HG03097 (cell line): ENCODE data around the gene ZFPM1.

Experiments used
- ATAC-seq: cut with Tn5 transposase; IDR thresholded peaks from one replicate; pipeline ENCODE4 v1.9.1; 2021; ENCODE audit not compliant: unreplicated experiment, low FRiP score

The ZFPM1 gene

DNA sequence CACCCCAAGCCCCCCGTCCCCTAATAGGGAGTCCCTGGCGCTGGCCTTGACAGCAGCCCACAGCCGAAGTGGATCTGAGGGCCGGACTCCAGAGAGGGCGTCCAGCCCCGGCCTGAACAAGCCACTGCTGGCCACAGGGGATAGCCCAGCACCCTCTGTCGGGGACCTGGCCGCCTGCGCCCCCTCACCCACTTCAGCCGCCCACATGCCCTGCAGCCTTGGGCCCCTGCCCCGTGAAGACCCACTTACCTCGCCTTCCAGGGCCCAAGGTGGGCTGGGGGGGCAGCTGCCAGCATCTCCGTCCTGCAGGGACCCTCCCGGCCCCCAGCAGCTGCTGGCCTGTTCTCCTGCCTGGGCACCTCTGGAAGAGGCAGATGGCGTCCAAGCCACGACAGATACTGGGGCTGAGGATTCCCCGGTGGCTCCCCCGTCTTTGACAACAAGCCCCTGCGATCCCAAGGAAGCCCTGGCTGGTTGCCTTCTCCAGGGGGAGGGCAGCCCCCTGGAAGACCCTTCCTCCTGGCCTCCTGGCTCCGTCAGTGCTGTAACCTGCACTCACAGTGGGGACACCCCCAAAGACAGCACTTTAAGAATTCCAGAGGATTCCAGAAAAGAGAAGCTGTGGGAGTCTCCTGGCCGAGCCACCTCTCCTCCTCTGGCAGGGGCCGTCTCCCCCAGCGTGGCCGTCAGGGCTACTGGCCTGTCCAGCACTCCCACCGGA, 19.3 kb upstream of the ZFPM1 start:
- ATAC-seq, result no peak

DNA sequence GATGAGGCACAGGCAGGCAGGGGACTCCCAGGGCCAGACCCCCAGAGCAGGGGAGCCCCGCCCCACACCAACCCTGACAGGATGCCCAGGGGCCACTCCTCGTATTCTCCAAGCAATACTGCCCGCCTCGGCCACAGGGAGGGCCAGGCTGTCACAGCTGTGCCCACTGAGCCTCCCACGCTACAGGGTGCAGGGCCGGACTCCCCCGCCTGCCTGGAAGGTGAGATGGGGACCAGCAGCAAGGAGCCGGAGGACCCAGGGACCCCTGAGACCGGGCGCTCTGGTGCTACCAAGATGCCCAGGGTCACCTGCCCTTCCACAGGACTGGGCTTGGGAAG, 18.8 kb upstream of the ZFPM1 start:
- ATAC-seq, result no peak

DNA sequence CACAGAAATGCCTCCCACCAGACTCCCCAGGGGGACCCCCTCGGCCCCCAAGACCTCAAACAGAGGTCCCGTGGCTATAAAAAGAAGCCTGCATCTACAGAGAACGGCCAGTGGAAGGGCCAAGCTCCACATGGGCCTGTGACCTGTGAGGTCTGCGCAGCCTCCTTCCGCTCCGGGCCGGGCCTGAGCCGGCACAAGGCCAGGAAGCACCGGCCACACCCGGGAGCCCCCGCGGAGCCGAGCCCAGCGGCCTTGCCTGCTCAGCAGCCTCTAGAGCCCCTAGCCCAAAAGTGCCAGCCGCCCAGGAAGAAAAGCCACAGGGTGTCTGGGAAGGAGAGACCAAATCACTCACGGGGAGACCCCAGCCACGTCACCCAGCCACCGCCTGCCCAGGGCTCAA, 18.3 kb upstream of the ZFPM1 start:
- no peak for ATAC-seq

DNA sequence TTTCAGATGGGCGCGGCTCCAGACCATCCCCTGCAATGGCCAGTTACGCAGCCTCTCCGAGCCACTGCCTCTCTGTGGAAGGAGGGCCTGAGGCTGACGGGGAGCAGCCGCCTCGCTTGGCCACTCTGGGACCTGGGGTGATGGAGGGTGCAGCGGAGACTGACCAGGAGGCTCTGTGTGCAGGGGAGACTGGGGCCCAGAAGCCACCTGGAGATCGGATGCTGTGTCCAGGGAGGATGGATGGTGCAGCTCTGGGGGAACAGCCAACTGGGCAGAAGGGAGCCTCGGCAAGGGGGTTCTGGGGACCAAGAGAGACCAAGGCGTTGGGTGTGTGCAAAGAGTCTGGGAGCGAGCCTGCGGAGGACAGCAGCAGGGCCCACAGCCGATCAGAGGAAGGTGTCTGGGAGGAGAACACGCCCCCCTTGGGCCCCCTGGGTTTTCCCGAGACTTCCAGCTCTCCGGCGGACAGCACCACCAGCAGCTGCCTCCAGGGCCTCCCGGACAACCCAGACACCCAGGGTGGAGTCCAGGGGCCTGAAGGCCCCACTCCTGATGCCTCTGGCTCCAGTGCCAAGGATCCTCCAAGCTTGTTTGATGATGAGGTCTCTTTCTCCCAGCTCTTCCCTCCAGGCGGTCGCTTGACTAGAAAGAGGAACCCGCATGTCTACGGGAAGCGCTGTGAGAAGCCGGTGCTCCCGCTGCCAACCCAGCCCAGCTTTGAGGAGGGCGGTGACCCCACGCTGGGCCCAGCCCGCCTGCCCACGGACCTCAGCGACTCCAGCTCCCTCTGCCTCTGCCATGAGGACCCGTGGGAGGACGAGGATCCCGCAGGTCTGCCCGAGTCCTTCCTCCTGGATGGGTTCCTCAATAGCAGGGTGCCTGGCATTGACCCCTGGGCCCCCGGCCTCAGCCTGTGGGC, 17.4 kb upstream of the ZFPM1 start:
- ATAC-seq, result no peak

DNA sequence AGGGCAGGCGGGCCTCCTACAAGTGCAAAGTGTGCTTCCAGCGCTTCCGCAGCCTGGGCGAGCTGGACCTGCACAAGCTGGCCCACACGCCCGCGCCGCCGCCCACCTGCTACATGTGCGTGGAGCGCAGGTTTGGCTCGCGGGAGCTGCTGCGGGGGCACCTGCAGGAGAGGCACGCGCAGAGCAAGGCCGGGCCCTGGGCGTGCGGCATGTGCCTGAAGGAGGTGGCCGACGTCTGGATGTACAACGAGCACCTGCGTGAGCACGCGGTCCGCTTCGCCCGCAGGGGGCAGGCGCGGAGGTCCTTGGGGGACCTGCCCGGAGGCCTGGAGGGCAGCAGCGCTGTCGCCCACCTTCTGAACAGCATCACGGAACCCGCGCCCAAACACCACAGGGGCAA, 16.3 kb upstream of the ZFPM1 start:
- ATAC-seq, result no peak

DNA sequence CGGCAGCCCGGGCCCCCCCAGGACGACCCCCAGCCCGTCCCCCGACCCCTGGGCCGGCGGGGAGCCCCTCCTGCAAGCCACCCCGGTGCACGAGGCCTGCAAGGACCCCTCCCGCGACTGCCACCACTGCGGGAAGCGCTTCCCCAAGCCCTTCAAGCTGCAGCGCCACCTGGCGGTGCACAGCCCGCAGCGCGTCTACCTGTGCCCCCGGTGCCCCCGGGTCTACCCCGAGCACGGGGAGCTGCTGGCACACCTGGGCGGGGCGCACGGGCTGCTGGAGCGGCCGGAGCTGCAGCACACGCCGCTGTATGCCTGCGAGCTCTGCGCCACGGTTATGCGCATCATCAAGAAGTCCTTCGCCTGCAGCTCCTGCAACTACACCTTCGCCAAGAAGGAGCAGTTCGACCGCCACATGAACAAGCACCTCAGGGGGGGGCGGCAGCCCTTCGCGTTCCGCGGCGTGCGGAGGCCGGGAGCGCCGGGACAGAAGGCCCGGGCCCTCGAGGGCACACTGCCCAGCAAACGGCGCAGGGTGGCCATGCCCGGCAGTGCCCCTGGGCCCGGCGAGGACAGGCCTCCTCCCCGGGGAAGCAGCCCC, 15.6 kb upstream of the ZFPM1 start:
- ATAC-seq, result no peak

DNA sequence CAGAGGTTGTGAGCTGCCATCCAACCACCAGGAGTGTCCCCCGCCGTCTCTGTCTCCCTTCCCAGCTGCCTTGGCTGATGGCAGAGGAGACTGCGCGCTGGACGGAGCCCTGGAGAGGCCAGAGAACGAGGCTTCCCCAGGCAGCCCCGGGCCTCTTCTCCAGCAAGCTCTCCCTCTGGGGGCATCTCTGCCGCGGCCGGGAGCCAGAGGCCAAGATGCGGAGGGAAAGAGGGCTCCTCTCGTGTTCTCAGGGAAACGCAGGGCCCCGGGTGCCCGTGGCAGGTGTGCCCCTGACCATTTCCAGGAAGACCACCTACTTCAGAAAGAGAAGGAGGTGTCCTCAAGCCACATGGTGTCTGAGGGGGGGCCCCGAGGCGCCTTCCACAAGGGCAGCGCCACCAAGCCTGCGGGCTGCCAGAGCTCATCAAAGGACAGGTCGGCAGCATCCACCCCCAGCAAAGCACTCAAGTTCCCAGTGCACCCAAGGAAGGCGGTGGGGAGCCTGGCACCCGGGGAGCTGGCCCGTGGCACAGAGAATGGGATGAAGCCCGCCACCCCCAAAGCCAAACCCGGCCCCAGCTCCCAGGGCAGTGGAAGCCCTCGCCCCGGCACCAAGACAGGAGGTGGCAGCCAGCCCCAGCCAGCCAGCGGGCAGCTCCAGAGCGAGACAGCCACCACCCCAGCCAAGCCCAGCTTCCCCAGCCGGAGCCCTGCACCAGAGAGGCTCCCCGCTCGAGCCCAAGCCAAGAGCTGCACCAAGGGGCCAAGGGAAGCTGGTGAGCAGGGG, 14.8 kb upstream of the ZFPM1 start:
- ATAC-seq, result no peak

DNA sequence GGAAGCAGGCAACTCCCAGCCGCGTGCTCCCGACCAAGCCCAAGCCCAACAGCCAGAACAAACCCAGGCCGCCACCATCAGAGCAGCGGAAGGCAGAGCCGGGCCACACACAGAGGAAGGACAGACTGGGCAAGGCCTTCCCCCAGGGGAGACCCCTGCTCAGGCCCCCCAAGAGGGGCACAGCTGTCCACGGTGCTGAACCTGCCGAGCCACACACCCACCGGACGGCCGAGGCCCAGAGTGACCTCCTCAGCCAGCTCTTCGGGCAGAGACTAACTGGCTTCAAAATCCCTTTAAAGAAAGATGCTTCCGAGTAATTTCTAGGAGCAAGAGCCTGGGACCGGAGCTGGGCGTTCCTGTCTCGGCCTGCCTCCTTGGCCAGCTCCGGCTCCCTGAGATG, 14.1 kb upstream of the ZFPM1 start:
- no peak for ATAC-seq

DNA sequence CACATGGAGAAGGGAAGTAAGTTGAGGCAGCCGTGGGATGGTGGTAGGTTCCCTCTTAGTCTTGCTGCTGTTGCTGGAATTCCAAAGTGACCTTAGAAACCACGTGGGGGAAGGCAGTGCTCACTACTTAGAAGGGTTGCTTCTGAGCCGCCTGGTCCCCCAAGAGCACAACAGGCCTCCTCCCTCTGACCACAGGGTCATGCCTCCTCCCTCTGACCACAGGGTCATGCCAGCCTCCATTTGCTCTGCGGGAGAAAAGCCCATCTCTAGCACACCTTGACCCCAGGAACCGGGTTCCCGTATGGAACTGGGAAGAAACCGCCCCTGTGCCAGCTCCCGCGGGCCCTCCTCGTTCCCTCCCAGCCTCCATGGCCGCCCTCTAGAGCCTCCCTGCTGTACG, 13.4 kb upstream of the ZFPM1 start:
- no peak for ATAC-seq

DNA sequence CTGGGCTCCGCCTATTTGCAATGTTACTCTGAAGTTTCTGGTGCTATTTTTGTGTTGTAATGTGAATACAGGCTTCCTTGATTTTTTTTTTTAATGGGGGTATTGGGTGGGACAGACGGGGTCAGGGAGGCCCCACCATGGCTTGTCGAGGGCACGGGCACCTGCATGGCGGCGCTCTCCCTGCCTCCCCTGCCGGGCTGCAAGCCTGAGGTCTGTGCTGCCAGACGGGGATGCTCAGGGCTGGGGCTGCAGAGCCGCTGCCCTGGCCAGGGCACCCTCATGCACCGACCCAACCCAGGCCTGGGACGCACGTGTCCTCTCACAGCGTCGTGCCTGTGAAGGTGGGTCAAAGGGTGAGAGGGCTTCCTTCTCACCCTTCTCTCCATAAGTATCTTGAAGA, 13.0 kb upstream of the ZFPM1 start:
- ATAC-seq, result no peak

DNA sequence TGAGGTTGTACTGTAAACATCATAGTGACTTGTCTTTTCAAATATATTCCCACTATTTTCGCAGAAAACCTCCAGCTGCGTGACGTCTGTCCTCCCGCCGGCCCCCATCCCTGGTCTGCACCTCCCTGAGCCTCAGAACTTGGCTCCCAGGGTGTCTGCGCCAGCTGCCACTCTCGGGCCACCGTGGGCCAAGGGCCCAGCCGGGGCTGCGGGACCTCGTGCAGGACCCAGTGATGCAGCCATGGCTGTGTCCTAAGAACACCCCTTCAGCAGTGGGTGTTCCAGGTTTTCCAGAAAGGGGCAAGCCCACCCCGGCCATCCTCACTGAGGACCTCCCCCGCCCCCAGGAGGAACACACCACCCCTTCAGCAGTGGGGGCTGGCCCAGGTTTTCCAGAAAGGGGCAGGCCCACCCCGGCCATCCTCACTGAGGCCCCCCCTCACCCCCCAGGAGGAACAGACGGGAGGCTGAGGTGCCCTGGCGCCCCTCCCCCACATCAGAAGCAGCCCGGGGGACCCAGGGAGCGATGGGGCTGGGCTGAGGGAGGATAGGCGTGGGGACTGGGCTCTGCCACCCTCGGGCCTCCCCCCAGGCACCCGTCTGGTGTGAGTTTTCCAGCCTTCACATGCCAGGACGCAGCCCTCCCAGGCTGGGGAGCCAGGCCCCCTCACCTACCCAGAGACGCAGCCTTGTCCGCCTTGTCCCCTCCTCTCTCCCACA, 12.2 kb upstream of the ZFPM1 start:
- no peak for ATAC-seq

DNA sequence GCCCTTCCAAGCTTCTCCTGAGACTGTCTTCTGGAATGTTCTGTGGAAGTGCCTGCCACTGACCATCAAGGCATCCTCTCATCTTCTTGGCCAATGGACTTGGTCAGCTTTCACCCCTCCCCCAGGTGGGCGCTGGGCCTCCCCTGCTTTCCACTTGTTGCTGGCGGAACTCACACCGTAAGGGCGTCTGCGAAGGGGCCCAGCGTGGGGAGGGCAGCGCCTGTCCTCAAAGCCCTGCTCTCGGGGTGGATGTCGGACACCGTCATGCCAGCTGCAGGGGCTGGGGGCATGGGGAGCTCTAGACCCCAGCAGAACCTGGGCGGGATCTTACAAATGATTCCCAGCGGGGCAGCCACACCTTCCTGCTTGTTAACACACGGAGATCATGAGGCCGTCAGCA, 11.6 kb upstream of the ZFPM1 start:
- ATAC-seq, result no peak

DNA sequence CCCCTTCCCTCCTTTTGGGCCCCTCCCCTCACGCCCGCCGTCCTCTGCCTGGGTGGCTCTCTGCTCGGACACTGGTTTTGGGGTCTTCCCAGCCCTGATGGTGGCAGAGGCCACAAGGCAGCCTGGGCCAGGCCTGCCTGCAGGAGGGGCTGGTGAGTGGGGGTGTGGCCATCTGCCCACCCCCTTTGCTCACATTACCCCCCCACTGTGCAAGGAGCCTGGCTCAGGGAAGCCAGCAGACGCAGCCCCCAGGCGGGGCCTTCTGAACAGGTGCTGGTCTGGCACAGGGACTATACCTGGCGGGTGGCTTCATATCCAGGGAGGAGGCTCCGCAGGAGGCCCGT, 10.7 kb upstream of the ZFPM1 start:
- no peak for ATAC-seq

DNA sequence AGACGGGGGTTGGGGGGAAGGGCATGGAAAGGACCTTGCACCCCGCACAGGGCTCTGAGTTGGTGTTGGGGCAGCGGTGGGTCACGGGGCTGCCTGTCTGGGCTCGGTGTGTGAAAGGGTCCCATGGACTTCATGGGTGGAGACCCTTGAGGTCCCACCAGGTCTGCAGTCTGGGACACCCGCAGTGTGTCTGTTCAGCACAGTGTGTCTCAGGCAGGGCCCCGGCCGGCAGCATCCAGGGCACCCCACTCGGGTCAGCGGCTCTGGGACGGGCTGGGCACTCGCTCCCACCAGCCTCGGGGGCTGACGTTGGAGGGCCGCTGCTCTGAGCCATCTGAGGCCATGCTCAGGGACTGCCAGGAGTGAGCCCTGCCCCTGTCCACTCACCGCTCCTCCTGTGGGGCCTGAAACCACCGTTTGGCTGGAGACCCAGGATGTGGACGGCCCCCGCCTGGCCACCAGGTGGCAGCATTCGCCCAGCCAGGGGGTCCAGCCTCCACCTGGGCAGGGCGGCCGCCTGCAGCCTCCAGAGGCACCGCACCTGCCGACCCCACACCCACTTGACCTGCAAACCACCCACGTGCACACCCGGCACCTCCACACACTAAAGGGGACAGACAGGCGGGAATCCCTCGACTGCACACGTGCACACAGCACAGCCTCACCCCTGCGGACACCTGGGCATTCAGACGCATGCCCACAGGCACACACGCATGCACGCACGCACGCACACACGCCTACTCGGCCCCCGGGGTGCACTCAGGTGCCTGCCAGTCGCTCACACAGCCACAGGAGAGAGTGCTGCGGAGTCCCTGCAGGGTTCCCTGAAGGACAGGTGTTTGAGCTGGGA, 10.1 kb upstream of the ZFPM1 start:
- no peak for ATAC-seq

DNA sequence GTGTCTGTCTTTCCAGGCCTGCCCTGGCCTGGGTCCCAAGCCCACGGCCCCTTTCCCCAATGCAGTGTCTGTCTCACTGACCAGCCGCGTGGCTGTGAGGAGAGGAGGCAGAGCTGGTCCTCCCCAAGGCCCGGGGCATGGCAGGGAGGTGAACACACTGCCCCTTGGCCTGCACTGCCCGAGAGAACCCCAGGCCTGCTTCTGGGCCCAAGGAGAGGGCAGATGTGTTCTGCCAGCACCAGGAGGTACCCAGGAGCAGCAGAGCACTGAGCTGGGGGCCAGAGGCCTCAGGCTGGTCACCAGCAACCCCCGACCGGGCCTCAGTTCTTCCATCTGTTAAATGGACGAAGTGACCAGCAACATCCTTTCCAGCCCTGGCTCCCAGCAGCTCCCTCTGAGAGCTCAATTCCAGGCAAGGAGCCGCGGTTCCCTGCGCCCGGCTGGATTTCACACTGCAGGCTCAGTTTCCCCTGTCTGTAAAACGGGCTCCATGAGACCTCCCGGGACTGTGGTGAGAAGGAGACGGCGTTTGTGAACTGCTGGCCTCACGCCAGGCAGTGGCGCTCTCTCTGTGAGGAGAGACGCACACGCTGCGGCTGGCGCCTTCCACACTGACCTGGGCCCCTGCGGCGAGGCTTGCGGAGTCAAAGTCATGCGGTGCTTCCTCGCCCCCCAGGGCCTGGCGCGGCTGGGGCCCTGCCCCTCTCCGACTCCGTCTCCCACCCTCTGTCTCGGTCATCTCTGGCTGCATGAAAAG, 8.1 kb upstream of the ZFPM1 start:
- no peak for ATAC-seq

DNA sequence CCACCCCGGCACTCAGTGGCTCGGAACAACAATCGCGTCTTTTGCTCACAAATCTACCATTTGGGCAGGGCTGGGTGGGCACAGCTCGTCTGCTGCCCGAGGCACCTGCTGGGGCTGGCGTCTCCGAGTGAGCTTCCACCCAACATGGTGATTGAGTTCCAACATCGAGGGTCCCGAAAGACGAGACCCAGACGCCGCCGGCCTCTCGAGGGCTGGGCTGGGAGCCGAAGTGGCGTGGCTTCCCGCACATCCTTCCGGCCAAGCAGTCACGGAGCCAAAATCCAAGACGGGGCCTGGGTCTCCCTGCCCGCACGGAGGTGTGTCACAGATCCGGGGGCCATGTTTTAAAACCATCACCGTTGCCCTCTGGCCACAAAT, 7.5 kb upstream of the ZFPM1 start:
- ATAC-seq, result no peak

DNA sequence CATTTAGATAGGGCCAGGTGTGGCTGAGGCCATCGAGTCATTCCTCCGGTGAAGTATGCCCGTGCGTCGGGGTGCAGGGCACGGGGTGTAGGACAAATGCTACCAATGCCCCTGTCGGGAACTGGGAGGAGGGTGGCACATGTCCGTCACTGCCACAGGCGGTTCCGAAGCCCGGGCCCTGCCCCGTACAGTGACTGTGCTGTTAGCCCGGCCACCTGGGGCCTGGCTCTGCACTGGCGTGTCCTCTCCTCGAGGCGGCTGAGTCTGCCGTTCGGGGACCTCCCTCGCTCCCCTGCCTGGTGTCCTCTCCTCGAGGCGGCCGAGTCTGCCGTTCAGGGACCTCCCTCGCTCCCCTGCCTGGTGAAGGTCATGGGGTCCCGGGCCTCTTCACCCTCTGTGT, 7.0 kb upstream of the ZFPM1 start:
- no peak for ATAC-seq

DNA sequence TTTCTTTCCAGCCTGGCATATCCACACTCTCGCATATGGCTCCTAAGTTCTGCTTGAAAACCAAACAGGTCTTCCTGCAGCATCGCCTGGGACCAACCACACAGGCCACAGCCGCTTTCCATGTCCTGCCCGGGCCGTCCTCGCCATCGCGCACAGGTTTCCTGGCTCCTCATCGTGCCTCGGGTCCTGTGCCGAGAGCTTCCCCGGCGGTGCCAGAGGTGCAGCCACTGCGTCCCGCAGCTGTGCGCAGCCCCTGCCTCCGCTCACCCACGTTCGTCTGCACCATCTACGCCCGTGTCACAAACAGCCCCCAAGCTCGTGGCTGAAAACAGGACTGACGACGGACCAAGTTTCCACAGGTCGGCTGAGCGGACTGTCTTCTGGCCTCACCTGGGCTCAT, 6.3 kb upstream of the ZFPM1 start:
- no peak for ATAC-seq

DNA sequence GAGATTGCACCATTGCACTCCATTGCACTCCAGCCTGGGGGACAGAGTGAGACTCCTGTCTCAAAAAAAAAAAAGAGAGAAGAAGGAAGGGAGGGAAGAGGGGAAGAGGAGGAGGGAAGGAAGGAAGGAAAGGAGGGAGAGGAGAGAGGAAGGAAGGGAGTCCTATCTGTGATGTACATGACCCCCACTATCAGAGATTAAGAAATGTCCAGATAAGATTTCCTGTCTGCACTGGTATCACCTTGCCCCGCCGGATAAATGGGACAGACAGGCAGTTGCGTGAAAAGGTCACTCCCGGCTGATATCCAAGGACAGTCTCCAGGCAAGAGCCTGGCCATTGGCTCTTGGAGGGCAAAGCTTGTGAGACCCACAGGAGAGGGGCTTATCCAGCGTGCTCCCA, 5.2 kb upstream of the ZFPM1 start:
- no peak for ATAC-seq
